Brain microvascular endothelial cell (primary cell): Measurements from ENCODE around the gene ENPP1.

Source experiments
- DNase-seq: peaks from one replicate; pipeline ENCODE4 v3.0.0-alpha.2; 2020
- H3K27ac ChIP-seq: fragments of 250-450 bp; sonication (Bioruptor Pico); 2 replicates; pipeline ENCODE4 v1.5.1; 2020; ENCODE audit warnings: mild to moderate bottlenecking, moderate library complexity
- H3K27me3 ChIP-seq: fragments of 250-450 bp; sonication (Bioruptor Pico); replicated peaks from 2 replicates; pipeline ENCODE4 v1.5.1; 2020; ENCODE audit warnings: mild to moderate bottlenecking
- H3K36me3 ChIP-seq: fragments of 250-450 bp; sonication (Bioruptor Pico); replicated peaks from 2 replicates; pipeline ENCODE4 v1.5.1; 2020; ENCODE audit warnings: mild to moderate bottlenecking
- H3K4me3 ChIP-seq: 2 replicates; pipeline ENCODE4 v1.5.1; 2011; ENCODE audit warnings: low read depth, mild to moderate bottlenecking, control low read depth, low read length, moderate library complexity
- in situ Hi-C: cut with HindIII; loops from 2 replicates; pipeline ENCODE4 v1.10.0; 2017; ENCODE audit warnings: low sequenced_read_pairs, low pct_ligation_motif_present
- TF ChIP-seq, protein P1 (sequence below): IDR thresholded peaks from 2 replicates; pipeline ENCODE4 v1.5.1; 2011; ENCODE audit warnings: low read depth, mild to moderate bottlenecking, moderate library complexity, low read length, control low read depth, inconsistent platforms; ENCODE audit errors: missing control alignments

The ENPP1 gene

DNA sequence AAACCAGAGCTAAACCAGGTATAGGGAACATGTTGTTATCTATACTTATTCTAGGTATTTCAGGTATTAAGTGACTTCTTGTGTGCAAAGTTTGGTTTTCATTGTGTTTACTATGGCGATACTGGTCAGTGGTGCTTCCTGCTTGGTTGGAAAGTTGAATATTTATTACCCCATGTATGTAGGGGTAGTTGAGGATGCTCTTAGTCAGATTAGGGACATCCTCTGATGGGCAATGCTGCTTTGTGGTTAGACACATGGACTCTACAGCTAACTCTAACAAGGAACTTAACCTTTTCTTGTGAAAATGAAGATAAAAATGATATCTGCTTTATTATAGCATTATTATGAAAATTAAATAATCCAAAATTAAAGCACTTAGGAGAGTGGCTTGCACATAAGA is 44.1 kb upstream of the ENPP1 start:
- no peaks in the 10 kb centered on the region for H3K27me3 ChIP-seq
- no peak overlapping the region for H3K27ac ChIP-seq
- in situ Hi-C loops: no loop called here
- no peak for DNase-seq
- TF ChIP-seq, protein P1, sequence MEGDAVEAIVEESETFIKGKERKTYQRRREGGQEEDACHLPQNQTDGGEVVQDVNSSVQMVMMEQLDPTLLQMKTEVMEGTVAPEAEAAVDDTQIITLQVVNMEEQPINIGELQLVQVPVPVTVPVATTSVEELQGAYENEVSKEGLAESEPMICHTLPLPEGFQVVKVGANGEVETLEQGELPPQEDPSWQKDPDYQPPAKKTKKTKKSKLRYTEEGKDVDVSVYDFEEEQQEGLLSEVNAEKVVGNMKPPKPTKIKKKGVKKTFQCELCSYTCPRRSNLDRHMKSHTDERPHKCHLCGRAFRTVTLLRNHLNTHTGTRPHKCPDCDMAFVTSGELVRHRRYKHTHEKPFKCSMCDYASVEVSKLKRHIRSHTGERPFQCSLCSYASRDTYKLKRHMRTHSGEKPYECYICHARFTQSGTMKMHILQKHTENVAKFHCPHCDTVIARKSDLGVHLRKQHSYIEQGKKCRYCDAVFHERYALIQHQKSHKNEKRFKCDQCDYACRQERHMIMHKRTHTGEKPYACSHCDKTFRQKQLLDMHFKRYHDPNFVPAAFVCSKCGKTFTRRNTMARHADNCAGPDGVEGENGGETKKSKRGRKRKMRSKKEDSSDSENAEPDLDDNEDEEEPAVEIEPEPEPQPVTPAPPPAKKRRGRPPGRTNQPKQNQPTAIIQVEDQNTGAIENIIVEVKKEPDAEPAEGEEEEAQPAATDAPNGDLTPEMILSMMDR: no peak
- H3K36me3 ChIP-seq: no peaks in the 10 kb centered on the region
- H3K4me3 ChIP-seq: no peak overlapping the region

DNA sequence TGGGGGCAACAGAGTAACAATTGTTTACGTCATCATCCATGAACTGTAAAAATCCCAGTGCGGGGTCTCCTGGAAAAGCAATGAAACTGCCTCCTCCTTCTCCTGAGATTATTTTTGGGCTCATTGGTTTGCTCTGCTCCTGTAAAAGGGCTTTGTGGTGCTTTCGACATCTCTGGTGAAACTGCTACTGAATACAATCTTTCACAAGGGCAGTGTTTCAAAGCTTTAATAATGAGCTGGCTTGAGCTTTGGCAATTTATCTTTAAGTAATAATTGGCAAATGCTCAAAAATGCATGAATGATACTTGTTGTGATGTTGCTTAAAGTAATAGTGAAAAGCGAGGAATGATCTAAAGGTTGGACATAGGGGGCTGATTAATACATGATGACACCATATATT is 43.5 kb upstream of the ENPP1 start:
- in situ Hi-C loops: no loop called here
- Histone ChIP-seq H3K4me3 (no peak overlapping the region), H3K36me3 (no peaks in the 10 kb centered on the region), H3K27ac (no peak overlapping the region), H3K27me3 (no peaks in the 10 kb centered on the region)
- DNase-seq: no peak
- TF ChIP-seq, protein P1: no peak

DNA sequence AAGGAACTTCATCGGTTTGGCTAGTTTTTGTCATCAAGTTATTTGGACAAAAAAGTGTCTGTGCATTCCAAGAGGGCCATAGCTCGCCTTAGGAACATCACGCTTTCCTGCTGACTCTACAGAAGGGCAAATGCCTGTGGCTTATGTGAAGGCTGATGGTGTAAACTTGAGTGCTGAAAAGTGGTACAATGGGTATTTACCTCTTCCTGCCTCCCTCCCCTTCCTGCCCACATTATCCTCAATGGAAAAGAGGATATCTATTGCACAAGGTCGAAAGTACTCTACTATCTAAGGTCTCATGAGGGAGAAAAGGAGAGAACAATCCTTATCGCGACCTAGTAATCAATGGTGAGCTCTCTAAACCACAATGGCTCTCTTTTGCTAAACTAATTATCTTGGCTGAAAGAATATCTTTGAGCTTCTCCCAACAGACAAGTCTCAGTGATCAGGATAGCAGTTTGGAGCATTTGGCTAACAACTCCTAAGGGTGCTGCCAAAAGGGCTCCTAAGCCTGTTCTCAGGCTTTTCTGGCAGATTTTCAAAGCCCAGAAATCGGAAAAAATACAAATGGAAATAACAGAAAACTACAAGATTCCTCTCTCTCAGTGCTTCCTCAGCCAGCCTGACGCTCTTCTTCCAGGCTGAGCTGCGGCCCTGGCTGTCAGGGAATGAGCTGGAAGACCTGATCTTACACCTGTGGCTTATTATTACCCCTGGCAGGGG is 42.6 kb upstream of the ENPP1 start:
- peak; percentile 61 for DNase-seq
- in situ Hi-C loops: no loop called here
- H3K27ac ChIP-seq: no peak overlapping the region
- no peak overlapping the region for H3K4me3 ChIP-seq
- H3K27me3 ChIP-seq: no peaks in the 10 kb centered on the region
- TF ChIP-seq, protein P1: no peak
- H3K36me3 ChIP-seq: no peaks in the 10 kb centered on the region

DNA sequence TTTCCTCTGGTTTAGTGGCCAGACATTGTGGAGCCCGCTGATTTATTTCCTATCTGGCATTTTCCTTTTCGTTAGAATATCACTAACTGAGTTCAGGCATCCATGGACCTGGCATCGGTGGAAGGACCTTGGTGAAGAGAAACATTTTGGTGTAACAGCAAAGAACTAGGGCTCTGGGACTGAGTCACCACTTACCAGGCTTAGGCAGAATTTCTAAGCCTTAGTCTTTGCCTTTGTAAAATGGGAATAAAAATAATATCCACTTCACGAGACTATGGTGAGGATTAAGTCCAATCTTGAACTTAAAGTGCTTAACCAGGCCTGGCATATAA is 42.0 kb upstream of the ENPP1 start:
- DNase-seq: no peak
- Histone ChIP-seq H3K4me3 (no peak overlapping the region), H3K27me3 (no peaks in the 10 kb centered on the region), H3K36me3 (no peaks in the 10 kb centered on the region), H3K27ac (no peak overlapping the region)
- TF ChIP-seq, protein P1: no peak
- in situ Hi-C loops: no loop called here

DNA sequence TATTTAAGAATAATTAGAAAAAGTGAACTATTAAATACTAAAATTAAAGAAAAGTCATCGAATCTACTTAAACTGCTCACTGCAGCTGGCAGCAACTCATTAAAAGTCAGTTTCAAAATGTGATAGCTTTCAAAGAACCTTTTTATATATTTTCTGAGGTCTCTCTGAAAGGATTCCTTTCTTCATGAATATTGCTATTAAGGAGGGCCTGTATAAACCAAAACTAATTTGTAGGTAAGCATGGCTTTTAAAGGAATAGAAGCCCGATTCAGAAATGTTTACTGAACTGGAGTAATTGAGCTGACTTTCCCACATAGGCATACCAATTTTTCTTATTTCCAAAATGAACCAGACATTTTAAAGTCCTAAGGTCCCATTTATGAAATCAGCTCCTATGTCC is 41.2 kb upstream of the ENPP1 start:
- TF ChIP-seq, protein P1: no peak
- no peaks in the 10 kb centered on the region for H3K36me3 ChIP-seq
- no peak for DNase-seq
- H3K4me3 ChIP-seq: no peak overlapping the region
- in situ Hi-C loops: no loop called here
- no peak overlapping the region for H3K27ac ChIP-seq
- no peaks in the 10 kb centered on the region for H3K27me3 ChIP-seq

DNA sequence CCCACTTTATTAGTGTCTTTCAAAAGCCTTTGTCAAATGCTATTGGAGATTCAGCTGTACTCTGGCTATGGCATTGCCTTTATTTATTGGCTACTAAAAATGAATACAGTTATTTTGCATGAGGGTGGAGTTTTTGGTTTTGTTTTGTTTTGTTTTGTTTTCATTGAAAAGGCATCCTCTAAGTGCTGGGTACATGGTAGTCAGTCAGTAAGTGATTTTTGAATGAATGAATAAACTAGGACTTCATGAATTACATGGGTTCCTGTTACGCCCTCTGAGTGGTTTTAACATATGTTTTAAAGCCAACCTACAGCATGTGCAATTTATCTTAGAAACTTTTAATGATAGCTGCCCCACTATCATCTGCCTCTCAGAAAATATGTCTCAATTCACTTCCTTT is 38.9 kb upstream of the ENPP1 start:
- TF ChIP-seq, protein P1: no peak
- H3K4me3 ChIP-seq: no peak overlapping the region
- H3K36me3 ChIP-seq: no peaks in the 10 kb centered on the region
- no peaks in the 10 kb centered on the region for H3K27me3 ChIP-seq
- H3K27ac ChIP-seq: no peak overlapping the region
- in situ Hi-C loops: no loop called here
- no peak for DNase-seq
